Heart right ventricle (tissue), 16 donors: Measurements from ENCODE around the gene TRIM59. TPM values are rescaled to one million over a fixed set of nuclear protein-coding genes. Genes with fewer than 3 reads are reported as not detected.

ENCODE experiments used
- ATAC-seq, 8 donors: fragments of 200-7000 bp; cut with Tn5 transposase; one replicate each; pipeline ENCODE4 v1.9.1; 2020; ENCODE audit warnings: mild to moderate bottlenecking in 8 of 8, moderate library complexity in 8 of 8, moderate number of reproducible peaks in 1 of 8
- DNase-seq, 2 donors: peaks; one replicate each; pipeline ENCODE4 v3.0.0-alpha.2; 2020
- H3K27ac ChIP-seq, 10 donors: fragments of 200-600 bp; sonication (generic) in 2 of 10; one replicate each; pipeline versions ENCODE4 v1.5.0 to v1.8.0; 2020 to 2022; ENCODE audit warnings: mild to moderate bottlenecking in 3 of 10
- H3K27me3 ChIP-seq, 7 donors: fragments of 200-600 bp; one replicate each; pipeline ENCODE4 v1.8.0; 2021 to 2022; ENCODE audit warnings: mild to moderate bottlenecking in 2 of 7
- H3K36me3 ChIP-seq, 9 donors: fragments of 200-600 bp; sonication (generic) in 1 of 9; one replicate each; pipeline versions ENCODE4 v1.5.0 to v1.8.0; 2020 to 2022; ENCODE audit warnings: mild to moderate bottlenecking in 2 of 9
- H3K4me1 ChIP-seq, 9 donors: fragments of 200-600 bp; sonication (generic) in 1 of 9; one replicate each; pipeline versions ENCODE4 v1.5.0 to v1.8.0; 2020 to 2022; ENCODE audit warnings: mild to moderate bottlenecking in 4 of 9
- H3K4me3 ChIP-seq, 10 donors: fragments of 200-600 bp; sonication (generic) in 2 of 10; one replicate each; pipeline versions ENCODE4 v1.5.0 to v1.8.0; 2020 to 2022; ENCODE audit warnings: mild to moderate bottlenecking in 7 of 10, moderate library complexity in 2 of 10
- H3K9me3 ChIP-seq, 11 donors: fragments of 200-600 bp in 10 of 11; sonication (generic) in 2 of 11; one replicate each; pipeline versions ENCODE4 v1.5.0 to v1.8.0; 2013 to 2022; ENCODE audit warnings: mild to moderate bottlenecking in 2 of 11, control low read depth in 1 of 11, moderate library complexity in 1 of 11
- WGBS, 2 donors: extraction: QIAGEN DNeasy Blood & Tissue Kit; methylation state at CpG; one replicate each; pipeline ENCODE4 v1.1.7; 2013; ENCODE audit warnings: inconsistent platforms in 1 of 2; 5-methylcytosine and 5-hydroxymethylcytosine counted together
- intact Hi-C, 10 donors: fragments of 100-400 bp; cut with DNase I; formaldehyde crosslinking; loops; one replicate each; pipeline versions ENCODE4 v1.11.1 to v1.14.2; 2022
- polyA plus RNA-seq, 2 donors: library from polyadenylated mRNA; stranded (reverse); fragments of 200-250 nt; gene quantifications; one replicate each; pipeline ENCODE4 v1.2.3, GENCODE V29; 2013
- total RNA-seq, 10 donors: library from RNA; stranded (reverse); fragmentation: NEBNext Ultra II Directional in 3 of 10; extraction: Animal tissue kit (Norgen Biotek cat#: 25700) in 3 of 10; gene quantifications; one replicate each; pipeline versions ENCODE4 v1.2.1 to v1.2.4, GENCODE V29; 2021 to 2023
- TF ChIP-seq, protein P1 (sequence below), 9 donors: fragments of 200-600 bp; sonication (generic) in 2 of 9; IDR thresholded peaks; one replicate each; pipeline versions ENCODE4 v1.5.0 to v1.8.0; 2021 to 2022; ENCODE audit warnings: antibody characterized with exemption in 9 of 9, mild to moderate bottlenecking in 5 of 9, moderate library complexity in 1 of 9
- donor health status: Arrhythmogenic right ventricular cardiomyopathy.
- donor health status: ischemic (EF 13 %, LVEDD 7.1; RV severe dilation, severe dysfunction).
- donor health status: healthy with polysubstance abuse.
- donor health status: DM: no; HTN: yes; CAD: no.
- donor health status: DM: no; HTN: no; CAD: no.
- donor health status: ischemic (EF 25% LVEDD 6.9; RV normal size, moderate dysfunction).
- donor health status: ischemic (EF 25% LVEDD 5.7; RV mildly dilated, moderate dysfunction).
- donor health status: healthy.
- donor health status: DM: yes; HTN: yes; CAD: no.
- donor health status: Ischemic cardiomyopathy.
- donor health status: ischemic (EF 35%, LVEDD 5.7; RV mildly dilated, moderate dysfunction).
- donor health status: nonischemic (EF 11% LVEDD 7.7; RV severe dilation, severe dysfunction).
- donor health status: DM: yes; HTN: yes; CAD: no.
- donor health status: PGD.
- donor health status: ischemic (EF 29% LVEDD 5.4; RV normal size, mild dysfunction).
- donor health status: nonischemic (EF 23%, LVEDD 6.1; RV moderate dilation, normal function).

The TRIM59 gene
- total and polyA plus RNA-seq, 12 donors = 0.10 to 2.8 (median 0.32) TPM; not detected in 1

DNA sequence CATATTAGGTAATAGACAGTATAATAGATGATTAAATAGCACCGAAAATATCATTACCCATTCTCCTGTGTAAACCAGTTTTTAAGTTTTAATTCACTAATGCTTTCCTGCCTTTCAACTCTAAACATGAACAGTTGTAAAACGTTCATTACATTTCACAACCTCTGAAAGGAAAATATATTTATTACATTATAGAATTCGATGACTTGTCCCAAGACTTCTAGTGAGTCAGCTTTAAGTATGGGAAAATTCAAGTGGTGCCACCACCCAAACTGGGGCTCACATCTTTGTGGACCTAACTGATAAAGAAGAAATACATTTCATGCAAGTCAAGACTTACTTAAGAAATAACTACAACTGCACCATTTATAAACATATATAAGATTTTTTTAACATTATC is 2.0 kb downstream of the TRIM59 start:
- H3K4me1 ChIP-seq = peaks cover 0 to 31% (median 15%) of the 10 kb centered on the region in 9 donors
- no peak for ATAC-seq
- TF ChIP-seq, protein P1, sequence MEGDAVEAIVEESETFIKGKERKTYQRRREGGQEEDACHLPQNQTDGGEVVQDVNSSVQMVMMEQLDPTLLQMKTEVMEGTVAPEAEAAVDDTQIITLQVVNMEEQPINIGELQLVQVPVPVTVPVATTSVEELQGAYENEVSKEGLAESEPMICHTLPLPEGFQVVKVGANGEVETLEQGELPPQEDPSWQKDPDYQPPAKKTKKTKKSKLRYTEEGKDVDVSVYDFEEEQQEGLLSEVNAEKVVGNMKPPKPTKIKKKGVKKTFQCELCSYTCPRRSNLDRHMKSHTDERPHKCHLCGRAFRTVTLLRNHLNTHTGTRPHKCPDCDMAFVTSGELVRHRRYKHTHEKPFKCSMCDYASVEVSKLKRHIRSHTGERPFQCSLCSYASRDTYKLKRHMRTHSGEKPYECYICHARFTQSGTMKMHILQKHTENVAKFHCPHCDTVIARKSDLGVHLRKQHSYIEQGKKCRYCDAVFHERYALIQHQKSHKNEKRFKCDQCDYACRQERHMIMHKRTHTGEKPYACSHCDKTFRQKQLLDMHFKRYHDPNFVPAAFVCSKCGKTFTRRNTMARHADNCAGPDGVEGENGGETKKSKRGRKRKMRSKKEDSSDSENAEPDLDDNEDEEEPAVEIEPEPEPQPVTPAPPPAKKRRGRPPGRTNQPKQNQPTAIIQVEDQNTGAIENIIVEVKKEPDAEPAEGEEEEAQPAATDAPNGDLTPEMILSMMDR (IDR thresholded peaks at IDR 0.05) = no peak

DNA sequence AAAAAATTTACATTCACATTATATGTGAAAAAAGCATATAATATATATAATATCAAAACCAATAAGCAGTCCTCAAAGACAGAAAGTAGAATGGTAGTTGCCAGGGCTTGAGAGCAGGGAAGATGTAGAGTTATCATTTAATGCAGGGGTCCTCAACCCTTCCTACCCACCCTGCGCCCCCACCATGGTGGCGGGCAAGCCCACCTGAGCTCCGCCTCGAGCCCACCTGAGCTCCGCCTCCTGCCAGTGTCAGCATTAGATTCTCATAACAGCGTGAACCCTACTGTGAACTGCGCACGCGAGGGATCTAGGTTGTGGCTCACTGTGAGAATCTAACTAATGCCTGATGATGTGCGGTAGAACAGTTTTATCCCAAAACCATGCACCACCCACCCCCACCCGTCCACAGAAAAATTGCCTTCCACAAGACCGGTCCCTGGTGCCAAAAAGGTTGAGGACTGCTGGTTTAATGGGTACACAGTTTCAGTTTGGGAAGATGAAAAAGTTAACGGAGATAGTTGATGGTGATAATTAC is 3.0 kb downstream of the TRIM59 start:
- WGBS, 2 donors = 97% methylated on average over 13 of the region's 13 CpGs
- no peak overlapping the region for H3K27ac ChIP-seq
- no peak for DNase-seq

More for the DNA sequence above, 2.0 kb downstream of the TRIM59 start:
- no peak overlapping the region for H3K27ac ChIP-seq
- peaks cover 0 to 30% (median 16%) of the 10 kb centered on the region in 7 donors for H3K27me3 ChIP-seq
- intact Hi-C loops = no loop called here
- no peak for DNase-seq
- H3K4me3 ChIP-seq = no peak overlapping the region
- H3K9me3 ChIP-seq = no peaks in the 10 kb centered on the region
- WGBS, 2 donors = 75 to 77% methylated on average over 3 of the region's 3 CpGs
- peaks cover 0 to 8% (median 0%) of the 10 kb centered on the region in 9 donors for H3K36me3 ChIP-seq

DNA sequence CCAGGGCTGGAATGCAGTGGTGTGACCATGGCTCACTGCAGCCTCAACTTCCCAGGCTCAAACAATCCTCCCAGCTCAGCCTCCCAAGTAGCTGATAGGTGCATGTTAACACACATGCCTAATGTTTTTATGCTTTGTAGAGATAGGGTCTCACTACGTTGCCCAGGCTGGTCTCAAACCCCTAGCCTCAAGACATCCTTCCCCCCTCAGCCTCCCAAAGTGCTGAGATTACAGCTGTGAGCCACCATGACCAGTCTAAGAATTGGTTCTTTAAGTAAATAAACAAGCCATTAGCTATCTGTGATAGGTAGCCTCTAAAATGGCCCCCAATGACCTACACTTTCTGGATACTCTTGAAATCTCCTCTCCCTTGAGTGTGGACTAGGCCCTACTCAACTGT is 3.7 kb downstream of the TRIM59 start:
- no peaks in the 10 kb centered on the region for H3K9me3 ChIP-seq
- WGBS, 2 donors = 96% methylated on average over 1 of the region's 1 CpG
- DNase-seq = no peak
- H3K27me3 ChIP-seq = peaks cover 0 to 30% (median 16%) of the 10 kb centered on the region in 7 donors
- intact Hi-C loops = no loop called here
- H3K36me3 ChIP-seq = peaks cover 0 to 8% (median 0%) of the 10 kb centered on the region in 9 donors
- TF ChIP-seq, protein P1 (IDR thresholded peaks at IDR 0.05) = no peak
- peaks cover 0 to 31% (median 15%) of the 10 kb centered on the region in 9 donors for H3K4me1 ChIP-seq
- ATAC-seq = no peak
- H3K4me3 ChIP-seq = no peak overlapping the region
- H3K27ac ChIP-seq = no peak overlapping the region

More for the DNA sequence above, 3.0 kb downstream of the TRIM59 start:
- H3K4me1 ChIP-seq = peaks cover 0 to 31% (median 15%) of the 10 kb centered on the region in 9 donors
- H3K27me3 ChIP-seq = peaks cover 0 to 30% (median 16%) of the 10 kb centered on the region in 7 donors
- no peak overlapping the region for H3K4me3 ChIP-seq
- no peak for ATAC-seq
- intact Hi-C loops = no loop called here
- TF ChIP-seq, protein P1 (IDR thresholded peaks at IDR 0.05) = no peak
- peaks cover 0 to 8% (median 0%) of the 10 kb centered on the region in 9 donors for H3K36me3 ChIP-seq
- no peaks in the 10 kb centered on the region for H3K9me3 ChIP-seq

DNA sequence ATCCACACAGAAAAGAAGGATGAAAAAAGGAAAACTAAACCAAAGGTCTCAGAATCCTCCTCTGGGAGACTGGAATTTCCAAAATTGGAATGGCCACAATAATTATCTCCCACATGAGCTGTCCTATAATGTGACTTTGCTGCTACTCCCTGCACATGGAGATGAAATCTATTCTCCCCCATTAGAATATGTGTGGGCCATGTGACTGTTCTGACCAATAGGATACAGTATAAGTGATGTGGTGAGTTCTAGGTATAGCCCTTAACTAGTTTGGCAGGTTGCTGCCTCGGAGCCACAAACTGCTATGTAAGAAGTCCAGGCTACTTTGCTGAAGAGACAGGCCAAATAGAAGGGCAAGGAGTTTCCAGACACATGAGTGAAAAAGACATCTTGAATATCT is 5.2 kb downstream of the TRIM59 start:
- H3K4me3 ChIP-seq = no peak overlapping the region
- peaks cover 0 to 20% (median 8%) of the 10 kb centered on the region in 7 donors for H3K27me3 ChIP-seq
- WGBS, 2 donors = 96 to 97% methylated on average over 1 of the region's 1 CpG
- DNase-seq (no peak), ATAC-seq (no peak)
- intact Hi-C loops = no loop called here
- peaks cover 0 to 18% (median 3%) of the 10 kb centered on the region in 9 donors for H3K4me1 ChIP-seq
- H3K36me3 ChIP-seq = peaks cover 0 to 11% (median 0%) of the 10 kb centered on the region in 9 donors
- no peaks in the 10 kb centered on the region for H3K9me3 ChIP-seq
- no peak overlapping the region for H3K27ac ChIP-seq
- TF ChIP-seq, protein P1 (IDR thresholded peaks at IDR 0.05) = no peak
